ENCODE results near the gene PLOD1. TPM values are rescaled to one million over a fixed set of nuclear protein-coding genes. Genes with fewer than 3 reads are reported as not detected.

The PLOD1 gene
- total and polyA plus RNA-seq, 12 donors = 27.3 to 102 (median 48.5) TPM

- peaks cover 10 to 59% (median 40%) of the 10 kb centered on the region in 9 donors for H3K4me1 ChIP-seq
- no peak overlapping the region for H3K4me3 ChIP-seq
- TF ChIP-seq, protein P1, sequence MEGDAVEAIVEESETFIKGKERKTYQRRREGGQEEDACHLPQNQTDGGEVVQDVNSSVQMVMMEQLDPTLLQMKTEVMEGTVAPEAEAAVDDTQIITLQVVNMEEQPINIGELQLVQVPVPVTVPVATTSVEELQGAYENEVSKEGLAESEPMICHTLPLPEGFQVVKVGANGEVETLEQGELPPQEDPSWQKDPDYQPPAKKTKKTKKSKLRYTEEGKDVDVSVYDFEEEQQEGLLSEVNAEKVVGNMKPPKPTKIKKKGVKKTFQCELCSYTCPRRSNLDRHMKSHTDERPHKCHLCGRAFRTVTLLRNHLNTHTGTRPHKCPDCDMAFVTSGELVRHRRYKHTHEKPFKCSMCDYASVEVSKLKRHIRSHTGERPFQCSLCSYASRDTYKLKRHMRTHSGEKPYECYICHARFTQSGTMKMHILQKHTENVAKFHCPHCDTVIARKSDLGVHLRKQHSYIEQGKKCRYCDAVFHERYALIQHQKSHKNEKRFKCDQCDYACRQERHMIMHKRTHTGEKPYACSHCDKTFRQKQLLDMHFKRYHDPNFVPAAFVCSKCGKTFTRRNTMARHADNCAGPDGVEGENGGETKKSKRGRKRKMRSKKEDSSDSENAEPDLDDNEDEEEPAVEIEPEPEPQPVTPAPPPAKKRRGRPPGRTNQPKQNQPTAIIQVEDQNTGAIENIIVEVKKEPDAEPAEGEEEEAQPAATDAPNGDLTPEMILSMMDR (IDR thresholded peaks at IDR 0.05) = no peak
- no peaks in the 10 kb centered on the region for H3K9me3 ChIP-seq
- H3K27me3 ChIP-seq = no peaks in the 10 kb centered on the region
- H3K27ac ChIP-seq = peak overlapping the region; percentile 86 to 100 (median 97)
- ATAC-seq = peak; percentile 80 to 93 (median 86)
- intact Hi-C loops (cut with DNase I) = no loop called here
- H3K36me3 ChIP-seq = peaks cover 0 to 98% (median 76%) of the 10 kb centered on the region in 9 donors
- peak; percentile 51 to 85 for DNase-seq
- 44 to 63% methylated on average over 10 of the region's 10 CpGs for WGBS, 2 donors
Measured at GRCh38 chr1:11990303-11991032, 56.0 kb downstream of the PLOD1 start.

DNA sequence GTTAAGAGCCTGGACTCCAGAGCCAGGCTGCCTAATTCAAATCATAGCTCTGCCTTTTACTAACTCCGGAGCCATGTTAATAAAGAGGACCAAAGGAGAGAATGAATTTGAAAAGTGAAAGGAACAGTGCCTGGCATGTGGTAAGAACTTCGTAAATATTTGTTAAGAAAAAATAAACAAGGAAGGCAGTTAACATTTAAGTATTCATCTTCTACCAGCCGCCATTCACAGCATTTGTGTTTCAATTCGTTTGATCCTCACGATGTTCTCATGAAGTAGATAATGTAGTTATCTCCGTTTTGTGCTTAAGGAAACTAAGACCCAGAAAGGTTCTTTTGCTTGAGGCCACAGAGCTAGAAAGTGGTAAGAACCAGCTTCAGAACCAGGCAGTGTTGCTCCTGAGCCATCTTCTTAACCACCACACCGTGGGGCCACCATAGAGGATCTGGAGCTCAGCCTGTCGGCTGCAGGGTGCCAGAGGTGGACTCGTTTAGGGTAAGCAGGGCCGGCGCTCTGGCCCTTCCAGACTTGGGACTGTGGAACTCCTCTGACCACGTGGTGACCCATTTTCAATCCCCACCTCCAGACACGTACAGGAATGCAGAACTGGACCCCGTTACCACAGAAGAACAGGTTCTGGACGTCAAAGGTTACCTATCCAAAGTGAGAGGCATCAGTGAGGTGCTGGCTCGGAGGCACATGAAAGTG is 57.6 kb downstream of the PLOD1 start:
- Histone ChIP-seq H3K27me3 (no peaks in the 10 kb centered on the region), H3K4me3 (no peak overlapping the region), H3K27ac (peak overlapping the region in 9 of 10 donors; percentile 41 to 100 (median 76)), H3K4me1 (peaks cover 7 to 51% (median 25%) of the 10 kb centered on the region in 9 donors), H3K9me3 (no peaks in the 10 kb centered on the region), H3K36me3 (peaks cover 0 to 98% (median 76%) of the 10 kb centered on the region in 9 donors)
- ATAC-seq (no peak), DNase-seq (no peak)
- intact Hi-C loops (cut with DNase I) = loop anchor here in 1 of 10 donors (2.0 kb wide), 1 partner anchor 23 kb away; no protein-coding TSS in a partner anchor
- TF ChIP-seq, protein P1 (IDR thresholded peaks at IDR 0.05) = no peak
- WGBS, 2 donors = 75 to 76% methylated on average over 16 of the region's 16 CpGs

DNA sequence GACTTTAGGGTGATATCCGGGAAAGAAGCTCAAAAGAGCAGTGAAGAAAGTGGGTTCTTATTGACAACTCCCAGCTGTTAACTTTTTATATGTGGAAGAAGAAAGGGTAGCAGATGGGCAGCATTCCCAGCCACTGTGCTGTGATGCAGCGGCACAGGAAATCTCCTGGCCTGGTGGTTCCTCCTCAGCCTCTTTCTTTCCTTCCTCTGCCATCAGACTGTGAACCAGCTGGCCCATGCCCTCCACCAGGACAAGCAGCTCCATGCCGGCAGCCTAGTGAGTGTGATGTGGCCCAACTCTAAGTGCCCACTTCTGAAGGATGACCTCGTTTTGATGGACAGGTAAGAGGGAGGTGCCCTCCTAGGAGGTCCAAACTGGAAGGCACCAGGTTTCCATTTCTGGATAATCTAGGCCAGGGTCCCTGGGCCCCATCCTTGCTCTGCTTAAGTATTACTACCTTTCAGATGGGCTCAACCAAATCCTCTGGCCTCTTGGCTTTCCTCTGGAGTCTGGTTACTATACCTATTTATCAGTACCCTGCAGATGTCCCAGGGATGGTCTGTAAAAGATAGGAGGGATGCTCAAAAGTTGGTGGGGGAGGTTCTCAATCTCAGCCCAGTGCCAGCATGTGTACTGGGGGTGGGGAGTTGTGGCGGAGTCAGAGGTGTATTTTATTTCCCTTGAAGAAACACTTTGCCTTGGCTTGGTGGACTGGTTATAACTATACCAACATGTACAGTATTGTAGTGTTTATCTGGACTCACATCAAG is 62.7 kb downstream of the PLOD1 start:
- WGBS, 2 donors = 80 to 84% methylated on average over 5 of the region's 5 CpGs

More for the DNA sequence above, 62.7 kb downstream of the PLOD1 start:
- no peak for ATAC-seq
- intact Hi-C loops (cut with DNase I) = no loop called here
- no peak for DNase-seq
- TF ChIP-seq, protein P1 (IDR thresholded peaks at IDR 0.05) = no peak
- no peaks in the 10 kb centered on the region for H3K27me3 ChIP-seq
- H3K4me1 ChIP-seq = peaks cover 0 to 23% (median 8%) of the 10 kb centered on the region in 9 donors
- H3K9me3 ChIP-seq = no peaks in the 10 kb centered on the region
- peaks cover 5 to 100% (median 93%) of the 10 kb centered on the region in 9 donors for H3K36me3 ChIP-seq
- H3K27ac ChIP-seq = peak overlapping the region in 5 of 10 donors; percentile 35 to 100 (median 69)
- no peak overlapping the region for H3K4me3 ChIP-seq
